Measurements from ENCODE around the gene SLC25A23. TPM values are rescaled to one million over a fixed set of nuclear protein-coding genes. Genes with fewer than 3 reads are reported as not detected.

SLC25A23 gene
- total and polyA plus RNA-seq, 10 donors = 7.5 to 39.6 (median 18.5) TPM

DNA sequence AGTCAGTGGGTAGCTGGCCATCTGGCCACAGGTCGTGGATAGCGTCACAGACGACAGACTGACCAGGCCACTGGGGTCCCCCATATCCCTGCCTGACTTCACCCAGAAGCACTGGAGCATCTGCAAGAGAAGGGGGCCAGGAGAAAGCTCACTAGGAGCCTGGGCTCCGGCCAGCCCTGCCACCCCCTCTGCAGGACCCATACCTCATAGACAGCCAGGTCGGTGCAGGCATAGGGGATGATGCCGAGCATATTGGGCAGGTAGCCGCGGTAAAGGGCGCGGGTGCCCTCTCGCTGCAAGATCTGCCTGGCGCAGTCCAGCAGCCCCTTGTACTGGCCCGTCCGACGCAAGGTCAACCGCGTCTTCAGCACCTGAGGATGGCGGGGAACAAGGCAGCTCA is 32.5 kb downstream of the SLC25A23 start:
- 92 to 100% (median 96%) methylated on average over 4 to 18 of the region's 18 CpGs for WGBS, 5 donors
- Histone ChIP-seq H3K27me3 (replicated peaks in 1 of 7) (no peaks in the 10 kb centered on the region), H3K36me3 (peaks cover 0 to 2% (median 0%) of the 10 kb centered on the region in 6 donors), H3K4me1 (peaks cover 10 to 34% (median 25%) of the 10 kb centered on the region in 6 donors), H3K4me3 (no peak overlapping the region), H3K9me3 (no peaks in the 10 kb centered on the region), H3K27ac (no peak overlapping the region)
- peak; percentile 73 for DNase-seq
- intact Hi-C loops (cut with DNase I; ENCODE audit: low total_unique reads) = no loop called here
- no peak for TF ChIP-seq POLR2AphosphoS5 (IDR thresholded peaks at IDR 0.05)
- no peak for TF ChIP-seq POLR2A (IDR thresholded peaks at IDR 0.05)
- TF ChIP-seq, protein P1, sequence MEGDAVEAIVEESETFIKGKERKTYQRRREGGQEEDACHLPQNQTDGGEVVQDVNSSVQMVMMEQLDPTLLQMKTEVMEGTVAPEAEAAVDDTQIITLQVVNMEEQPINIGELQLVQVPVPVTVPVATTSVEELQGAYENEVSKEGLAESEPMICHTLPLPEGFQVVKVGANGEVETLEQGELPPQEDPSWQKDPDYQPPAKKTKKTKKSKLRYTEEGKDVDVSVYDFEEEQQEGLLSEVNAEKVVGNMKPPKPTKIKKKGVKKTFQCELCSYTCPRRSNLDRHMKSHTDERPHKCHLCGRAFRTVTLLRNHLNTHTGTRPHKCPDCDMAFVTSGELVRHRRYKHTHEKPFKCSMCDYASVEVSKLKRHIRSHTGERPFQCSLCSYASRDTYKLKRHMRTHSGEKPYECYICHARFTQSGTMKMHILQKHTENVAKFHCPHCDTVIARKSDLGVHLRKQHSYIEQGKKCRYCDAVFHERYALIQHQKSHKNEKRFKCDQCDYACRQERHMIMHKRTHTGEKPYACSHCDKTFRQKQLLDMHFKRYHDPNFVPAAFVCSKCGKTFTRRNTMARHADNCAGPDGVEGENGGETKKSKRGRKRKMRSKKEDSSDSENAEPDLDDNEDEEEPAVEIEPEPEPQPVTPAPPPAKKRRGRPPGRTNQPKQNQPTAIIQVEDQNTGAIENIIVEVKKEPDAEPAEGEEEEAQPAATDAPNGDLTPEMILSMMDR (IDR thresholded peaks at IDR 0.05 in 8 of 11, conservative IDR thresholded peaks at IDR 0.05 in 3 of 11) = no peak

DNA sequence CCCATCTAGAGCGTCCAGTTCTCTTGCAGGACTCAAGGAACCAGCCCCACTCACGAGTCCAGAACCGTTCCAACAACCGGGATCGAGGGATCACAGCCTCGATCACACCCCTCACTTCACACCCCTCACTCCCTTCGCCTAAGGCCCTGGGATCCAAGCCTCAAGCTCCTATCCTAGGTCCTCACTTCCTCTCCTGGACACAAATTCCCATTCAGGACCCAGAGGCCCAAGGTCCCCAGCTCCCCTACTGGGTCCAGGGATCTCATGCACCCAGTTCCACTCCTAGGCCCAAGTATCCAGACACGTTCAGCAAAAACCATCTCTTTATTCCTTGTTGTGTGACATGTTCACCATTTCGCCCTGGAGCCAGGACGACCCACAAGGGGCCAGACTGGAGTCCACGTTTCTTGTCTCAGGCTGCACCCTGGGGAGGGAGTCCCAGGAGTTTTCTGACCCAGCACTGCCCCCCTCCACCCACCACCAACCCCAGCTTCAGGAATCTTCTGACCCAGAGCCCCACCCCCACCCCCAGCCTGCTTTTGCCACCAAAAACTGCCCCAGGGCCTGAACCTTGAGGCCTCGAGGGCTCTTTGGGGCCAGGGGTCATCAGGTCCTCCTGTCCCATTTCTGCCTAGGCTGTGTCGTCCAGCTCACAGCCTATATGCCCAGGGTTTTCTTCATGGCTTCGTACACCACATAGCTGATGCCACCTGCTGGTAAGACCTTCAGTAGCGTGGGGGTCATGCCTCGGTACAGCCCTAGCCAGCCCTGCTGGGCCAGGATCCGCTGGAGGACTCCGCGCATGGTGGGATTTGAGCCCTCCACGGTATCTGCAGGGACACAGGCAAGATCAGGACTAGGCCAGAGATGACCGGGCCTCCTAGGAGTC is 33.6 kb downstream of the SLC25A23 start:
- Histone ChIP-seq H3K27ac (peak overlapping the region; percentile 70 to 91 (median 88)), H3K36me3 (peaks cover 0 to 14% (median 6%) of the 10 kb centered on the region in 6 donors), H3K4me1 (peaks cover 12 to 46% (median 33%) of the 10 kb centered on the region in 6 donors), H3K27me3 (replicated peaks in 1 of 7) (no peaks in the 10 kb centered on the region), H3K4me3 (peak overlapping the region in 6 of 8 donors; percentile 24 to 91 (median 52)), H3K9me3 (no peaks in the 10 kb centered on the region)
- 93 to 94% (median 94%) methylated on average over 20 to 21 of the region's 21 CpGs for WGBS, 5 donors
- intact Hi-C loops (cut with DNase I; ENCODE audit: low total_unique reads) = no loop called here
- TF ChIP-seq, protein P1 (IDR thresholded peaks at IDR 0.05 in 8 of 11, conservative IDR thresholded peaks at IDR 0.05 in 3 of 11) = peak in 1 of 11 experiments; percentile 12
- TF ChIP-seq POLR2A (IDR thresholded peaks at IDR 0.05) = no peak
- TF ChIP-seq POLR2AphosphoS5 (IDR thresholded peaks at IDR 0.05) = no peak
- no peak for DNase-seq

DNA sequence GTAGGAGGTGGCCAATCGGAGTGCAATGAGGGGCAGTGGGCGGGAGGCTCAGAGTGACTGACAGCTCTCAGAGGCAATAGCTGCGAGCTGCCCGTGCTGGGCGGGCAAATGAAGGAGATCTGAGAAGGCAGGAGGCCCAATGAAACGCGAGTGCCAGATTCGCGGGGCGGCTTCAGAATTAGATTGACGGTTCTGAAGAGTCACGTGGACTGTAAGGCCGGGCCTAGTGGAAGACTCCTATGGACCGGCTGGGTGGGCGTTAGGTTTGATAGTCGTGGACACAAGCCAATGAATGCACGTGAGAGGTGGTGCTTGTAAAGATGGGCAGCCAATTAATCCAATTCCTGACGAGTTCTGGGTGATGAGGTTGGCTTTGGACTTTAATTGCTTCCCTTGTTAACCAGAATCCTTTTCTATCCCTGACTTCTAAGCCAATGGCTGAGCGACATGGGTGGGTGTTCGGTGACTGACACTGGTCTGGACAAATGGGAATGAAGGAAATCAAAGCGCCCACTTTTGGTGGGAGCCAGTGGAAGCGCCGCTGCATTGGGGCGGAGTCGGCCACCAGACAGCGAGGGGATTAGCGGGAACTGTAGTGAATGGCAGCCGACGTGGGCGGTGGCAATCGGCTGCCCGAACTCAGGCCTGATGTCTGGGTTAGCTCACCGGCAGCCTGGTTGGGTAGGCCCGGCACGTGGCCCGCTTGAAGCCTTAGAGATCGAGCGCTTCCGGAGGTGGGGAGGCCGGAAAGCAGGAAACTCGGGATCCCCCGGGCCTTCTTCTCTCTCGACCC is 34.5 kb downstream of the SLC25A23 start:
- WGBS, 5 donors = 2 to 7% (median 3%) methylated on average over 43 of the region's 43 CpGs
- intact Hi-C loops (cut with DNase I; ENCODE audit: low total_unique reads) = no loop called here
- H3K36me3 ChIP-seq = peaks cover 0 to 22% (median 14%) of the 10 kb centered on the region in 6 donors
- no peaks in the 10 kb centered on the region for H3K9me3 ChIP-seq
- TF ChIP-seq, protein P1 (IDR thresholded peaks at IDR 0.05 in 8 of 11, conservative IDR thresholded peaks at IDR 0.05 in 3 of 11) = peak in 3 of 11 experiments; percentile 18 to 36 (median 27)
- TF ChIP-seq POLR2AphosphoS5 (IDR thresholded peaks at IDR 0.05) (peak; percentile 78 to 80 (median 79)), POLR2A (IDR thresholded peaks at IDR 0.05) (no peak)
- H3K4me3 ChIP-seq = peak overlapping the region in 7 of 8 donors; percentile 24 to 91 (median 72)
- peak overlapping the region; percentile 70 to 91 (median 88) for H3K27ac ChIP-seq
- no peaks in the 10 kb centered on the region for H3K27me3 ChIP-seq (replicated peaks in 1 of 7)
- peak; percentile 98 for DNase-seq
- peaks cover 12 to 54% (median 34%) of the 10 kb centered on the region in 6 donors for H3K4me1 ChIP-seq

Data from spleen (tissue), 11 donors.